Measurements from ENCODE around the gene RHOB. TPM values are rescaled to one million over a fixed set of nuclear protein-coding genes. Genes with fewer than 3 reads are reported as not detected.

The RHOB gene
- polyA plus RNA-seq, 1 donor from 2014 or later: 205 TPM

- peaks cover 4% of the 10 kb centered on the region for H3K9me3 ChIP-seq (ENCODE audit: low read length)
- H3K9ac ChIP-seq (ENCODE audit: low read length): no peak overlapping the region
- no peaks in the 10 kb centered on the region for H3F3A ChIP-seq (ENCODE audit: insufficient read depth, low read length, poor library complexity, severe bottlenecking)
- TF ChIP-seq MXI1 (conservative IDR thresholded peaks at IDR 0.05; ENCODE audit: poor library complexity, severe bottlenecking): no peak
- no peak for TF ChIP-seq EZH2 (IDR thresholded peaks at IDR 0.05; ENCODE audit: borderline replicate concordance, insufficient read depth, low read length, poor library complexity, severe bottlenecking)
- TF ChIP-seq SMC3 (conservative IDR thresholded peaks at IDR 0.05; ENCODE audit: poor library complexity): no peak
- TF ChIP-seq TAF1 (IDR thresholded peaks at IDR 0.05; ENCODE audit: low read depth): no peak
- no peak for TF ChIP-seq CTCF (IDR thresholded peaks at IDR 0.05; ENCODE audit: poor library complexity, severe bottlenecking)
- TF ChIP-seq REST (IDR thresholded peaks at IDR 0.05; ENCODE audit: borderline replicate concordance): no peak
- no peak for TF ChIP-seq POLR2AphosphoS5 (IDR thresholded peaks at IDR 0.05)
- TF ChIP-seq RAD21 (conservative IDR thresholded peaks at IDR 0.05): no peak
- no peak for TF ChIP-seq EP300 (conservative IDR thresholded peaks at IDR 0.05; ENCODE audit: poor library complexity, severe bottlenecking)
- H3K27me3 ChIP-seq (ENCODE audit: insufficient read depth, low read depth, low read length): no peaks in the 10 kb centered on the region
- no peak overlapping the region for H3K27ac ChIP-seq (ENCODE audit: low read length)
- H2AFZ ChIP-seq (ENCODE audit: low read depth, low read length): no peak overlapping the region
- H4K20me1 ChIP-seq (ENCODE audit: insufficient read depth): no peaks in the 10 kb centered on the region
- no peaks in the 10 kb centered on the region for H3K9me2 ChIP-seq (ENCODE audit: insufficient read depth, low read length)
- H3K4me3 ChIP-seq (ENCODE audit: low read length): no peak overlapping the region
- H3K4me2 ChIP-seq (ENCODE audit: low read length): no peak overlapping the region
- H3K79me2 ChIP-seq (replicated peaks; ENCODE audit: insufficient read depth, low read length): no peaks in the 10 kb centered on the region
- no peaks in the 10 kb centered on the region for H3K36me3 ChIP-seq (ENCODE audit: insufficient read depth, low read length)
These were observed 37.8 kb upstream of the RHOB start for GRCh38 chr2:20409039-20409438.

GRCh38 chr2:20410556-20411277 is 36.2 kb upstream of the RHOB start:
- H3K27ac ChIP-seq (ENCODE audit: low read length): no peak overlapping the region

More at GRCh38 chr2:20410556-20411277, 36.2 kb upstream of the RHOB start:
- H3K9me2 ChIP-seq (ENCODE audit: insufficient read depth, low read length): no peaks in the 10 kb centered on the region
- no peak overlapping the region for H3K4me2 ChIP-seq (ENCODE audit: low read length)
- no peaks in the 10 kb centered on the region for H3F3A ChIP-seq (ENCODE audit: insufficient read depth, low read length, poor library complexity, severe bottlenecking)
- no peaks in the 10 kb centered on the region for H3K36me3 ChIP-seq (ENCODE audit: insufficient read depth, low read length)
- peaks cover 4% of the 10 kb centered on the region for H3K9me3 ChIP-seq (ENCODE audit: low read length)
- no peak overlapping the region for H2AFZ ChIP-seq (ENCODE audit: low read depth, low read length)
- no peaks in the 10 kb centered on the region for H4K20me1 ChIP-seq (ENCODE audit: insufficient read depth)
- no peak overlapping the region for H3K4me3 ChIP-seq (ENCODE audit: low read length)
- TF ChIP-seq POLR2AphosphoS5 (IDR thresholded peaks at IDR 0.05) (no peak), EP300 (conservative IDR thresholded peaks at IDR 0.05; ENCODE audit: poor library complexity, severe bottlenecking) (no peak), CTCF (IDR thresholded peaks at IDR 0.05; ENCODE audit: poor library complexity, severe bottlenecking) (no peak), TAF1 (IDR thresholded peaks at IDR 0.05; ENCODE audit: low read depth) (no peak), MXI1 (conservative IDR thresholded peaks at IDR 0.05; ENCODE audit: poor library complexity, severe bottlenecking) (no peak)
- H3K9ac ChIP-seq (ENCODE audit: low read length): no peak overlapping the region
- no peaks in the 10 kb centered on the region for H3K27me3 ChIP-seq (ENCODE audit: insufficient read depth, low read depth, low read length)
- no peaks in the 10 kb centered on the region for H3K79me2 ChIP-seq (replicated peaks; ENCODE audit: insufficient read depth, low read length)
